Neuronal stem cell (in vitro differentiated cells): ENCODE measurements around the gene SRC.

Experiments used
- DNase-seq: peaks from one replicate; pipeline ENCODE4 v3.0.0-alpha.2; 2013; ENCODE audit warnings: low spot score
- H2AFZ ChIP-seq: one replicate; pipeline ENCODE4 v1.6.1; 2013; ENCODE audit warnings: mild to moderate bottlenecking, low read length, inconsistent platforms
- H2AK5ac ChIP-seq: 2 replicates; pipeline ENCODE4 v1.6.1; 2013; ENCODE audit warnings: low read depth, mild to moderate bottlenecking, inconsistent platforms, low read length, moderate library complexity, mixed read lengths
- H2BK120ac ChIP-seq: 2 replicates; pipeline ENCODE4 v1.6.1; 2013; ENCODE audit warnings: low read depth, mild to moderate bottlenecking, inconsistent platforms, low read length, moderate library complexity, mixed read lengths
- H2BK12ac ChIP-seq: one replicate; pipeline ENCODE4 v1.6.1; 2013; ENCODE audit warnings: low read length, inconsistent platforms
- H2BK15ac ChIP-seq: 2 replicates; pipeline ENCODE4 v1.6.1; 2013; ENCODE audit warnings: mild to moderate bottlenecking, low read length, inconsistent platforms, mixed read lengths
- H2BK5ac ChIP-seq: one replicate; pipeline ENCODE4 v1.6.1; 2013; ENCODE audit warnings: inconsistent platforms, mild to moderate bottlenecking, low read length, moderate library complexity
- H3K14ac ChIP-seq: one replicate; pipeline ENCODE4 v1.6.1; 2013; ENCODE audit warnings: low read length, inconsistent platforms
- H3K18ac ChIP-seq: 2 replicates; pipeline ENCODE4 v1.6.1; 2013; ENCODE audit warnings: low read length, inconsistent platforms
- H3K23ac ChIP-seq: 2 replicates; pipeline ENCODE4 v1.6.1; 2013; ENCODE audit warnings: low read depth, mild to moderate bottlenecking, mixed read lengths, low read length, inconsistent platforms; ENCODE audit not compliant: poor library complexity
- H3K27ac ChIP-seq: replicated peaks from 3 replicates; pipeline ENCODE4 v1.5.1; 2013; ENCODE audit warnings: low read length, inconsistent platforms
- H3K27me3 ChIP-seq, 3 experiments: 2 replicates each; pipeline ENCODE4 v1.6.1; 2013; ENCODE audit warnings: low read length in 3 of 3, mild to moderate bottlenecking in 2 of 3, inconsistent platforms in 1 of 3, low read depth in 1 of 3, mixed read lengths in 1 of 3, moderate library complexity in 1 of 3; ENCODE audit not compliant: control insufficient read depth in 3 of 3, insufficient read depth in 3 of 3
- H3K36me3 ChIP-seq, 2 donors: replicated peaks in 1 of 2; 2 replicates each; pipeline ENCODE4 v1.6.1; 2013; ENCODE audit warnings: low read length in 2 of 2; ENCODE audit not compliant: control insufficient read depth in 2 of 2, insufficient read depth in 2 of 2
- H3K4ac ChIP-seq: 2 replicates; pipeline ENCODE4 v1.6.1; 2013; ENCODE audit warnings: inconsistent platforms, mild to moderate bottlenecking, low read length, moderate library complexity
- H3K4me1 ChIP-seq, 2 donors: 1 replicate in 1 of 2; 2 replicates in 1 of 2; pipeline ENCODE4 v1.6.1; 2013; ENCODE audit warnings: low read length in 2 of 2, low read depth in 1 of 2; ENCODE audit not compliant: control insufficient read depth in 2 of 2, insufficient read depth in 1 of 2
- H3K4me2 ChIP-seq: one replicate; pipeline ENCODE4 v1.6.1; 2013; ENCODE audit warnings: mild to moderate bottlenecking, low read length, inconsistent platforms; ENCODE audit not compliant: insufficient read depth, poor library complexity, severe bottlenecking
- H3K4me3 ChIP-seq, 2 donors: 2 replicates each; pipeline ENCODE4 v1.5.1; 2013; ENCODE audit warnings: low read length in 2 of 2, mild to moderate bottlenecking in 2 of 2, inconsistent platforms in 1 of 2, moderate library complexity in 1 of 2
- H3K79me1 ChIP-seq: one replicate; pipeline ENCODE4 v1.6.1; 2013; ENCODE audit warnings: low read depth, mild to moderate bottlenecking, inconsistent platforms, low read length, moderate library complexity
- H3K9ac ChIP-seq: one replicate; pipeline ENCODE4 v1.6.1; 2013; ENCODE audit warnings: mild to moderate bottlenecking, low read depth, low read length, inconsistent platforms; ENCODE audit not compliant: poor library complexity
- H3K9me3 ChIP-seq, 2 donors: replicated peaks in 1 of 2; 2 replicates each; pipeline versions ENCODE3 to v1.6.1; 2013; ENCODE audit warnings: low read length in 2 of 2, mild to moderate bottlenecking in 2 of 2, inconsistent platforms in 1 of 2, low read depth in 1 of 2, mixed read lengths in 1 of 2, moderate library complexity in 1 of 2; ENCODE audit not compliant: control insufficient read depth in 2 of 2, insufficient read depth in 1 of 2
- H4K8ac ChIP-seq: one replicate; pipeline ENCODE4 v1.6.1; 2013; ENCODE audit warnings: low read depth, mild to moderate bottlenecking, inconsistent platforms, low read length, moderate library complexity
- H4K91ac ChIP-seq: one replicate; pipeline ENCODE4 v1.6.1; 2013; ENCODE audit warnings: low read length, low read depth, mild to moderate bottlenecking, inconsistent platforms; ENCODE audit not compliant: poor library complexity
- WGBS, 2 donors: extraction: QIAGEN DNeasy Blood & Tissue Kit; methylation state at CpG; one replicate each; pipeline ENCODE4 v1.1.7; 2013; ENCODE audit warnings: missing lambda C conversion rate in 2 of 2, mixed read lengths in 1 of 2; ENCODE audit not compliant: insufficient read length in 2 of 2, insufficient replicate concordance in 1 of 2; ENCODE audit errors: extremely low coverage in 2 of 2; 5-methylcytosine and 5-hydroxymethylcytosine counted together

The SRC gene

DNA sequence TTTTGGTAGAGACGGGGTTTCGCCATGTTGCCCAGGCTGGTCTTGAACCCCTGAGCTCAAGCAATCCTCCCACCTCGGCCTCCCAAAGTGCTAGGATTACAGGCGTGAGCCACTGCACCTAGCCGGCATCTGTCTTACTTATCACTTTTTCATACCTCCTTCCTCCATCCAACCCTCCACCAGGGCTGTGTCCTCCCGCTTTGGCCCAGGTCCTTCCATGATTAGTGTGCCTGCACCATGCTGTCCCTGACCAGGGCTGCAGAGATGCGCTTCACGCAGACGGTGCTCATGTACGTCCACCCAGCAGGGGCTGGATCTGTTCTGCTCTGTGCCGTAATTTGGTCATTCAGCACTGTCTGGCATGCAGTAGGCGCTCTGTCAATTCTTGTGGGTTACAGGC, 85.8 kb downstream of the SRC start:
- Histone ChIP-seq H3K27ac (no peak overlapping the region), H3K18ac (peak overlapping the region; percentile 36)

DNA sequence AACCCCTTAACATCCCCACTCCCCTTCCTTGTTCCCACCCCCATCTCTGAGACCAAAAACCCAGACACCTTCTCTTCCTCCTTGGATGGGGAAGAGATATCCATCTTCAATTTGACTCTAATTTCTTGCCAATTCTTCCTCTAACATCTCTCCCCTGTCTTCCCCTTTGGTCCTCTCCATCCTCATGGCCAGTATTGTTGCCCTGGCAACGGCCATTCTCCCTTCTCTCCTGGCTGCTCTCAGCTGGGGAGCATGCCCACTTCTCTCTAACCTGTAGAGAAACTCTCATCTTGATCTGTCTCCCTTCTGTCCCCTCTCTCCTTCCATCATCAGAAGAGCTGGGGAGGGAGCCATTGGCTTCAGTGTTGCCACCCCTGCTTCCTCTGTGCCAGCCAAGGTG, 86.7 kb downstream of the SRC start:
- H3K9me3 ChIP-seq = no peaks in the 10 kb centered on the region
- no peak overlapping the region for H3K23ac ChIP-seq
- H3K4me2 ChIP-seq = no peak overlapping the region
- no peaks in the 10 kb centered on the region for H3K36me3 ChIP-seq
- peaks cover 0 to 16% (median 0%) of the 10 kb centered on the region in 3 experiments for H3K27me3 ChIP-seq
- no peak overlapping the region for H2BK5ac ChIP-seq
- WGBS, 2 donors = no CpG with 5 or more reads among the region's 1 CpG
- H4K8ac ChIP-seq = no peak overlapping the region
- H2BK12ac ChIP-seq = no peak overlapping the region
- no peak overlapping the region for H2BK120ac ChIP-seq
- no peaks in the 10 kb centered on the region for H3K79me1 ChIP-seq
- H4K91ac ChIP-seq = no peak overlapping the region
- H2AFZ ChIP-seq = no peak overlapping the region
- H3K18ac ChIP-seq = no peak overlapping the region
- H3K4me1 ChIP-seq = peaks cover 2 to 6% of the 10 kb centered on the region in 2 donors
- H3K4me3 ChIP-seq = no peak overlapping the region
- H2BK15ac ChIP-seq = no peak overlapping the region
- no peak overlapping the region for H2AK5ac ChIP-seq
- no peak overlapping the region for H3K9ac ChIP-seq
- no peak overlapping the region for H3K27ac ChIP-seq
- no peak overlapping the region for H3K4ac ChIP-seq
- no peak for DNase-seq
- peak overlapping the region; percentile 10 for H3K14ac ChIP-seq

More for the DNA sequence above, 85.8 kb downstream of the SRC start:
- no peak overlapping the region for H2AK5ac ChIP-seq
- no peak overlapping the region for H3K4me3 ChIP-seq
- no peak overlapping the region for H2BK120ac ChIP-seq
- no peak overlapping the region for H2BK15ac ChIP-seq
- H3K4ac ChIP-seq = no peak overlapping the region
- no peaks in the 10 kb centered on the region for H3K9me3 ChIP-seq
- H3K27me3 ChIP-seq = peaks cover 0 to 18% (median 0%) of the 10 kb centered on the region in 3 experiments
- H3K4me1 ChIP-seq = peaks cover 0 to 4% of the 10 kb centered on the region in 2 donors
- no peak overlapping the region for H2BK5ac ChIP-seq
- H3K79me1 ChIP-seq = no peaks in the 10 kb centered on the region
- H2BK12ac ChIP-seq = no peak overlapping the region
- no peak overlapping the region for H3K4me2 ChIP-seq
- no peak for DNase-seq
- peak overlapping the region; percentile 35 for H4K91ac ChIP-seq
- no peak overlapping the region for H2AFZ ChIP-seq
- no peak overlapping the region for H3K23ac ChIP-seq
- peak overlapping the region; percentile 44 for H3K9ac ChIP-seq
- WGBS, 2 donors = no CpG with 5 or more reads among the region's 12 CpGs
- H4K8ac ChIP-seq = no peak overlapping the region
- no peaks in the 10 kb centered on the region for H3K36me3 ChIP-seq
- no peak overlapping the region for H3K14ac ChIP-seq

DNA sequence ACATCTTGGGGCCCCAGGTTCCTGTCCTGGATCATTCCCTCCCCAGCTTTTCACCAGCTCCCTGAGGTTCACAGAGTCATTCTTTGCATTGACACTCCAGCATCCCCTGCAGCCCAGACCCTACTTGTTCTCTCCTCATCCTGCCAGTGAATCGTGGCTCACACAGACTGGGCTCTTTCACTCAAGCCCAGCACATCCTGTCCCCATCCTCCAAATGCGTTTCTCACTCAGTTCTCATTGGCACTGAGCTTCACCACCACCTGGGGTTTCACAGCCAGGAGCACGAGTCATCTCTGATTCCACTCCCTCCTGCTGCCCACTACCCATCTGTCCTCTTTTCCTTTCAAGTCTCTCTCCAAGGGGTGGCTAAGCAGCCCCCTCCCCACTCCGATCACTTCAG, 89.7 kb downstream of the SRC start:
- DNase-seq = no peak
- no peak overlapping the region for H3K27ac ChIP-seq
- peaks cover 0 to 9% (median 0%) of the 10 kb centered on the region in 3 experiments for H3K27me3 ChIP-seq
- H3K4me1 ChIP-seq = peaks cover 12 to 14% of the 10 kb centered on the region in 2 donors
- no peak overlapping the region for H3K4me2 ChIP-seq
- no peak overlapping the region for H3K14ac ChIP-seq
- H3K18ac ChIP-seq = no peak overlapping the region
- no peaks in the 10 kb centered on the region for H3K79me1 ChIP-seq
- no peak overlapping the region for H3K4ac ChIP-seq
- H2BK5ac ChIP-seq = no peak overlapping the region
- H3K36me3 ChIP-seq = no peaks in the 10 kb centered on the region
- H3K23ac ChIP-seq = peak overlapping the region; percentile 5
- H3K9ac ChIP-seq = no peak overlapping the region
- no peak overlapping the region for H2BK12ac ChIP-seq
- H3K9me3 ChIP-seq = peaks cover 0 to 2% of the 10 kb centered on the region in 2 donors
- no peak overlapping the region for H2AK5ac ChIP-seq
- no peak overlapping the region for H2BK120ac ChIP-seq
- no peak overlapping the region for H4K8ac ChIP-seq
- no peak overlapping the region for H2AFZ ChIP-seq
- H4K91ac ChIP-seq = no peak overlapping the region
- no peak overlapping the region for H3K4me3 ChIP-seq
- no peak overlapping the region for H2BK15ac ChIP-seq
- no CpG with 5 or more reads among the region's 4 CpGs for WGBS, 2 donors

DNA sequence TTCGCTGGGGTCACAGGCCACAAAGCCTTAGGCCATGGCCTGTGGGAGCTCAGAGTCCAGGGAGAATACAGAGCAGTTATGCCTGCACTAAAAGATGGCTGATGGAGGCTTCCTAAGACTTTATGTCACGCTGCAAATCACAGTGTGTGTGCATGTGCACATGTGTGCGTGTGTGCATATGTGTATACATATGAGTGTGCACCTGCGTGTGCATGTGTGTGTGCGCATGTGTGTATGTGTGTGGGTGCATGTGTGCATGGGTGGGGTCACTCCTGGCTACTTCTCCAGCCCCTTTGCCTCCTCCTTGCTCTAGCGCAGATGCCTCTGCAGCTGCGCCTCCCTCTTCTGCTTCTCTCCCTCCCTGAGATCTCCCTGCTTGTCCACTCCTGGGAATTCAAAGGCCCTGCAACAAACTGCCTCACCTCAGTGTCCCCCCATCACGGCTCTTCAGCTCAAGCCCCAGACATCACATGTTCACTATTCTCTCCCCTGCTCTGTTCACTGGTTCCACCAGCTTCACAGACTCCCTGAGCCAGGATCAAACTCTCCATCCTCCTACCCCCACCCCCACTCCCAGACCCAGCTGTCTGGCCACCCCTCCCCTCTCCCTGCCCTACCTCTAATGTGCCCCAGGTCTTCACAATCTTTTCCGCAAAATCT, 90.7 kb downstream of the SRC start:
- Histone ChIP-seq H3K14ac (no peak overlapping the region), H3K4ac (no peak overlapping the region), H3K27me3 (peaks cover 0 to 7% (median 0%) of the 10 kb centered on the region in 3 experiments), H3K9me3 (peaks cover 0 to 2% of the 10 kb centered on the region in 2 donors), H2BK120ac (no peak overlapping the region), H4K91ac (no peak overlapping the region), H3K4me2 (no peak overlapping the region), H3K9ac (no peak overlapping the region), H2AK5ac (peak overlapping the region; percentile 99), H2BK12ac (no peak overlapping the region), H3K23ac (no peak overlapping the region), H3K4me1 (peaks cover 12 to 14% of the 10 kb centered on the region in 2 donors), H3K4me3 (peak overlapping the region in 1 of 2 donors; percentile 54), H2AFZ (no peak overlapping the region), H3K27ac (no peak overlapping the region), H2BK15ac (no peak overlapping the region), H4K8ac (no peak overlapping the region), H3K79me1 (no peaks in the 10 kb centered on the region), H3K36me3 (no peaks in the 10 kb centered on the region), H2BK5ac (no peak overlapping the region), H3K18ac (peak overlapping the region; percentile 66)
- no CpG with 5 or more reads among the region's 9 CpGs for WGBS, 2 donors
- DNase-seq = no peak
